NOMO-1 (cell line): Measurements from ENCODE around the gene MAOB.

Experiments used
- DNase-seq, 2 experiments: peaks; one replicate each; lab custom pipeline; 2025; ENCODE audit not compliant: unreplicated experiment in 2 of 2; lab: John Stamatoyannopoulos, UW

Gene MAOB

GRCh38 chrX:43718956-43719355 is 163.3 kb downstream of the MAOB start:
- DNase-seq = no peak

DNA sequence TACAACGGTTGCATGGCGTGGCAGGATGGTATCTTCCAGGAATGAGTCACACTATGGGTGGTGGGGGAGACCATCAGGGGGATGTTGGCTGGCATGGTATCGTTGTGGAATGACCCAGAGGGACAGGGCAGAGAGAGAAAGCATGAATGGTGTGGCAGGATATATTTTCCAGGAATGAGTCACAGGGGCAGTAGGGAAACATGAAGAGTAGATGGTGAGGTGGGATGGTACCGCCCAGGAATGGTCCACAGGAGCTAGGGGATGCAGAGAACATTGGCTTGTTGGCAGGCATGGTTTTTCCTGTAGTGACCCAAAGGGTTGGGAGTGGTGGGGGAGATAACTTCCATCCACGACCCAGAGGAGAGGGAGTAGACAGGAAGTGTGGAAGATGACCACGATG is 163.7 kb downstream of the MAOB start:
- DNase-seq = no peak

DNA sequence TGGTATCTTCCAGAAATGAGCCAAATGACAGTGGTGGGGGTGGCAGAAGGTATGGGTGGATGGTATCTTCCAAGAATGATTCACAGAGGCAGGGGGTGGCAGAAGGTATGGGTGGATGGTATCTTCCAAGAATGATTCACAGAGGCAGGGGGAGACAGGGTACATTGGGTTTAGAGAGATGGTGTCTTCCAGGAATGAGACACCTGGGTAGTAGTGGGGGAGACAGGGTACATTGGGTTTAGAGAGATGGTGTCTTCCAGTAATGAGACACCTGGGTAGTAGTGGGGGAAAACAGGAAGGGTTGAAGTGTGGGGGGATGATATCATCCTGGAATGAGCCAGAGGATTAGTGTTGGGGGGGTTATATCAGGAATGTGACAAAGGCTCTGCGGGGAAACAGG is 164.2 kb downstream of the MAOB start:
- DNase-seq = no peak

- no peak for DNase-seq
Measured at GRCh38 chrX:43717161-43717560, 165.1 kb downstream of the MAOB start.

GRCh38 chrX:43716696-43717095 is 165.6 kb downstream of the MAOB start:
- no peak for DNase-seq
